Measurements from ENCODE around the gene ITIH3.

- TF ChIP-seq CTCF (IDR thresholded peaks at IDR 0.05) (no peak), POLR2A (IDR thresholded peaks at IDR 0.05) (no peak), EP300 (IDR thresholded peaks at IDR 0.05) (no peak)
Measured at GRCh38 chr3:52829906-52830463, 35.4 kb downstream of the ITIH3 start.

Measured in ovary (tissue), 3 donors.